ENCODE results near the gene QRICH2.

QRICH2 gene

GRCh38 chr17:76327696-76328095 is 19.6 kb upstream of the QRICH2 start:
- H3K4me1 ChIP-seq (ENCODE audit: insufficient read depth, low read length, poor library complexity, severe bottlenecking) = peaks cover 7% of the 10 kb centered on the region
- TF ChIP-seq, protein P1, sequence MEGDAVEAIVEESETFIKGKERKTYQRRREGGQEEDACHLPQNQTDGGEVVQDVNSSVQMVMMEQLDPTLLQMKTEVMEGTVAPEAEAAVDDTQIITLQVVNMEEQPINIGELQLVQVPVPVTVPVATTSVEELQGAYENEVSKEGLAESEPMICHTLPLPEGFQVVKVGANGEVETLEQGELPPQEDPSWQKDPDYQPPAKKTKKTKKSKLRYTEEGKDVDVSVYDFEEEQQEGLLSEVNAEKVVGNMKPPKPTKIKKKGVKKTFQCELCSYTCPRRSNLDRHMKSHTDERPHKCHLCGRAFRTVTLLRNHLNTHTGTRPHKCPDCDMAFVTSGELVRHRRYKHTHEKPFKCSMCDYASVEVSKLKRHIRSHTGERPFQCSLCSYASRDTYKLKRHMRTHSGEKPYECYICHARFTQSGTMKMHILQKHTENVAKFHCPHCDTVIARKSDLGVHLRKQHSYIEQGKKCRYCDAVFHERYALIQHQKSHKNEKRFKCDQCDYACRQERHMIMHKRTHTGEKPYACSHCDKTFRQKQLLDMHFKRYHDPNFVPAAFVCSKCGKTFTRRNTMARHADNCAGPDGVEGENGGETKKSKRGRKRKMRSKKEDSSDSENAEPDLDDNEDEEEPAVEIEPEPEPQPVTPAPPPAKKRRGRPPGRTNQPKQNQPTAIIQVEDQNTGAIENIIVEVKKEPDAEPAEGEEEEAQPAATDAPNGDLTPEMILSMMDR (conservative IDR thresholded peaks at IDR 0.05; ENCODE audit: low read length) = no peak
- TF ChIP-seq EZH2phosphoT487 (IDR thresholded peaks at IDR 0.05; ENCODE audit: borderline replicate concordance) = no peak
- H4K20me1 ChIP-seq (ENCODE audit: insufficient read depth, low read length, poor library complexity, severe bottlenecking) = no peaks in the 10 kb centered on the region
- H3K4me3 ChIP-seq (ENCODE audit: low read length, poor library complexity, severe bottlenecking) = no peak overlapping the region
- no peak overlapping the region for H3K9ac ChIP-seq (ENCODE audit: low read depth, low read length, poor library complexity, severe bottlenecking)
- no peaks in the 10 kb centered on the region; the same call in 1 of the 2 replicates for H3F3A ChIP-seq (ENCODE audit: low read depth)
- no peaks in the 10 kb centered on the region for H3K27me3 ChIP-seq (ENCODE audit: insufficient read depth, low read length, poor library complexity, severe bottlenecking)
- no peak overlapping the region for H2AFZ ChIP-seq (ENCODE audit: low read length)
- H3K79me2 ChIP-seq (ENCODE audit: insufficient read depth, low read length) = no peaks in the 10 kb centered on the region; the same call in 1 of the 2 replicates
- H3K4me2 ChIP-seq (ENCODE audit: low read depth, low read length, poor library complexity, severe bottlenecking) = no peak overlapping the region
- H3K36me3 ChIP-seq (ENCODE audit: insufficient read depth, low read length) = peaks cover 66% of the 10 kb centered on the region
- H3K9me3 ChIP-seq (ENCODE audit: insufficient read depth, low read depth, low read length) = no peaks in the 10 kb centered on the region
- H3K9me2 ChIP-seq (replicated peaks; ENCODE audit: low read depth, low read length) = no peaks in the 10 kb centered on the region

DNA sequence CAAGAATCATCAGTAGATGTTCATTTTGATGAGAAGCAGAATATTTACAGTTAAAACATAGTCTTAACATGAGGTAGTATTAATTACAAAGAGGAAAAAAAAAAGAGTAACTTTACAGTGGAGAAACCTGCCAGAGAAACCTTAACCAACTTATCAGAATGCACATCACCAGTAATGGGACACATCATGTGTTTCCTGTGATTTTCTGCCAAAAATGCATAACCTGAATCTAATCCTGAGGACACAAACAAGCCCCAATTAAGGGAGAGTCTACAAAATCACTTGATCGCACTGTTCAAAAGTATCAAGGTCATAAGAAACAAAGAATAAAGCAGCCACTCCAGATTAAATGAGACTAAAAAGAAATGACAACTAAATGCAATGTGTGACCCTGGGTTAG is 18.2 kb upstream of the QRICH2 start:
- Histone ChIP-seq H3K79me2 (ENCODE audit: insufficient read depth, low read length) (no peaks in the 10 kb centered on the region), H2AFZ (ENCODE audit: low read length) (no peak overlapping the region), H3K9me3 (ENCODE audit: insufficient read depth, low read depth, low read length) (no peaks in the 10 kb centered on the region), H3K4me1 (ENCODE audit: insufficient read depth, low read length, poor library complexity, severe bottlenecking) (peaks cover 7% of the 10 kb centered on the region), H3K27me3 (ENCODE audit: insufficient read depth, low read length, poor library complexity, severe bottlenecking) (no peaks in the 10 kb centered on the region), H3K4me3 (ENCODE audit: low read length, poor library complexity, severe bottlenecking) (no peak overlapping the region), H3K4me2 (ENCODE audit: low read depth, low read length, poor library complexity, severe bottlenecking) (no peak overlapping the region), H3K9ac (ENCODE audit: low read depth, low read length, poor library complexity, severe bottlenecking) (no peak overlapping the region), H3F3A (ENCODE audit: low read depth) (no peaks in the 10 kb centered on the region; the same call in 1 of the 2 replicates), H3K36me3 (ENCODE audit: insufficient read depth, low read length) (peaks cover 65% of the 10 kb centered on the region), H4K20me1 (ENCODE audit: insufficient read depth, low read length, poor library complexity, severe bottlenecking) (no peaks in the 10 kb centered on the region), H3K9me2 (replicated peaks; ENCODE audit: low read depth, low read length) (no peaks in the 10 kb centered on the region)
- TF ChIP-seq EZH2phosphoT487 (IDR thresholded peaks at IDR 0.05; ENCODE audit: borderline replicate concordance) = no peak
- TF ChIP-seq, protein P1 (conservative IDR thresholded peaks at IDR 0.05; ENCODE audit: low read length) = no peak

- TF ChIP-seq EZH2phosphoT487 (IDR thresholded peaks at IDR 0.05; ENCODE audit: borderline replicate concordance) = no peak
- TF ChIP-seq, protein P1 (conservative IDR thresholded peaks at IDR 0.05; ENCODE audit: low read length) = no peak
- Histone ChIP-seq H4K20me1 (ENCODE audit: insufficient read depth, low read length, poor library complexity, severe bottlenecking) (no peaks in the 10 kb centered on the region), H3K9me2 (replicated peaks; ENCODE audit: low read depth, low read length) (no peaks in the 10 kb centered on the region), H3K36me3 (ENCODE audit: insufficient read depth, low read length) (peaks cover 41% of the 10 kb centered on the region), H3K9me3 (ENCODE audit: insufficient read depth, low read depth, low read length) (no peaks in the 10 kb centered on the region), H3F3A (ENCODE audit: low read depth) (no peaks in the 10 kb centered on the region; the same call in 1 of the 2 replicates), H3K9ac (ENCODE audit: low read depth, low read length, poor library complexity, severe bottlenecking) (no peak overlapping the region), H3K4me1 (ENCODE audit: insufficient read depth, low read length, poor library complexity, severe bottlenecking) (peaks cover 12% of the 10 kb centered on the region), H3K4me2 (ENCODE audit: low read depth, low read length, poor library complexity, severe bottlenecking) (no peak overlapping the region), H3K79me2 (ENCODE audit: insufficient read depth, low read length) (no peaks in the 10 kb centered on the region), H3K4me3 (ENCODE audit: low read length, poor library complexity, severe bottlenecking) (no peak overlapping the region), H2AFZ (ENCODE audit: low read length) (no peak overlapping the region), H3K27me3 (ENCODE audit: insufficient read depth, low read length, poor library complexity, severe bottlenecking) (no peaks in the 10 kb centered on the region)
These were observed 10.5 kb upstream of the QRICH2 start for GRCh38 chr17:76318586-76318985.
